GM23248 (cell line): ENCODE measurements around the gene MROH8.

ENCODE experiments used
- EZH2 ChIP-seq: fragments of 200-600 bp; sonication (generic); IDR thresholded peaks from 2 replicates; pipeline ENCODE4 v1.6.1; 2018; ENCODE audit warnings: antibody characterized with exemption, mild to moderate bottlenecking; ENCODE audit not compliant: insufficient read depth, poor library complexity, severe bottlenecking
- EZH2phosphoT487 ChIP-seq: fragments of 200-600 bp; sonication (generic); IDR thresholded peaks from 2 replicates; pipeline ENCODE4 v1.6.1; 2018; ENCODE audit warnings: antibody characterized with exemption, moderate library complexity, mild to moderate bottlenecking, low read depth; ENCODE audit not compliant: insufficient read depth

- TF ChIP-seq EZH2 = no peak
- no peak for TF ChIP-seq EZH2phosphoT487
Observed at GRCh38 chr20:37189416-37190016, 10.2 kb upstream of the MROH8 start.
